Left hindlimb (tissue), 1 donor: ENCODE results near the gene SLC12A3.

Experiments used
- DNase-seq: peaks from one replicate; pipeline ENCODE4 v3.0.0-alpha.2; 2018

The SLC12A3 gene

DNA sequence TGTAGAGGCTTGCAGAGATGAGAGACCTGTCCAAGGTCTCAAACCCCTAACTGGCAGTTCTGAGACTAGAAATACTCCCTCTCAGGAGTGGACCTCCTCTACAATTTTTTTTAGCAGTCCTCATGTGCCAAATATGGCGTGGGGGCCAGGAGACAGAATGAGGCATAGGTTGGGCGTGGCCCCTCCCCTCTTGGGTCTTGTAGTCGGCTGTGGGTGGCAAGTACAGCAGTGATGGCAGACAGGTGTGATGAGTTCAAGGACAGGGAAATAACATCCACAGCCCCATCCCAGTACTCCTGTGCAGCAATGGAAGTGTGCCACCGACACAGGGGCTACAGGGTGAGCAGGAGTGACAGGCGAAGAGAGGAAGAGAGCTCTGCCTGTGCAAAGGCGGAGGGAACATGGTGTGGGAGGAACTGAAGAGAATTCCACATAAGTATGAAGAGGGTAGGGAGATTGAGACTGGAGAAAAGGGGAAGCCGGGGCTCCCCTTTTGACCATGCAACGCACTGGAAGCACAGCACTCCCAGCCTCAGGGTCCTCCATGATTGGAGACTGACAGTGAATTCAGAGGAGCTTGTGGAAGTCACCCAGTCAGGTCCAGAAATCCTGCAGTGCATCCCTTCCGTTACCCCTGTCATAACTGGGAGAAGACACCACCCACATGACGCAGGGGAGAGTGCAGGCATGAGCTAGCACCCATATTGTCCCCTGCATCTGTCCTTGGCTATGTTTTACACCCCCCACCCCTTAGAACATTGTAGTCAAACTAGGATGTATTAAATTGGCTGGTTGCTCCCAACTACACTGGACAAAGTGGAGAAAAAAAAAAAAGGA, 82.0 kb downstream of the SLC12A3 start:
- no peak for DNase-seq

DNA sequence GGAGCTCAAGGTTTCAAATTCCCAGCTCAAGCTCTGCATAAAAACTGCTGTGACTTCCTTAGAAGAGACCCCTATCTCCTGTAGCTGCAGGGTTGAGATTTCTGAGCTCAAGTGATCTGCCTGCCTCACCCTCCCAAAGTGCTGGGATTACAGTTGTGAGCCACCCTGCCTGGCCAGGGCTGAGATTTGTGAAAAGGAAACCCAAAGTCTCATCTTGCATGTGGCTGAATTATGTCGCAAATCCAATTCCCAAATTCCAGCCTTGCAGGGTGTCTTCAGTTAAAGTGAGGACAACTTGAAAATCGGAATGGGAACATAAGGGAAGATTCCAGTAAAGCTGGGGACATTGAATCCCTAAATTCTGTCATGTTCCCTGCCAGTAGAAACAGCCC, 82.6 kb downstream of the SLC12A3 start:
- no peak for DNase-seq

GRCh38 chr16:56948234-56948633, 83.2 kb downstream of the SLC12A3 start:
- no peak for DNase-seq

- no peak for DNase-seq
Observed at GRCh38 chr16:56950051-56950450, 85.0 kb downstream of the SLC12A3 start.

- no peak for DNase-seq
Observed at GRCh38 chr16:56950455-56950854, 85.4 kb downstream of the SLC12A3 start.

DNA sequence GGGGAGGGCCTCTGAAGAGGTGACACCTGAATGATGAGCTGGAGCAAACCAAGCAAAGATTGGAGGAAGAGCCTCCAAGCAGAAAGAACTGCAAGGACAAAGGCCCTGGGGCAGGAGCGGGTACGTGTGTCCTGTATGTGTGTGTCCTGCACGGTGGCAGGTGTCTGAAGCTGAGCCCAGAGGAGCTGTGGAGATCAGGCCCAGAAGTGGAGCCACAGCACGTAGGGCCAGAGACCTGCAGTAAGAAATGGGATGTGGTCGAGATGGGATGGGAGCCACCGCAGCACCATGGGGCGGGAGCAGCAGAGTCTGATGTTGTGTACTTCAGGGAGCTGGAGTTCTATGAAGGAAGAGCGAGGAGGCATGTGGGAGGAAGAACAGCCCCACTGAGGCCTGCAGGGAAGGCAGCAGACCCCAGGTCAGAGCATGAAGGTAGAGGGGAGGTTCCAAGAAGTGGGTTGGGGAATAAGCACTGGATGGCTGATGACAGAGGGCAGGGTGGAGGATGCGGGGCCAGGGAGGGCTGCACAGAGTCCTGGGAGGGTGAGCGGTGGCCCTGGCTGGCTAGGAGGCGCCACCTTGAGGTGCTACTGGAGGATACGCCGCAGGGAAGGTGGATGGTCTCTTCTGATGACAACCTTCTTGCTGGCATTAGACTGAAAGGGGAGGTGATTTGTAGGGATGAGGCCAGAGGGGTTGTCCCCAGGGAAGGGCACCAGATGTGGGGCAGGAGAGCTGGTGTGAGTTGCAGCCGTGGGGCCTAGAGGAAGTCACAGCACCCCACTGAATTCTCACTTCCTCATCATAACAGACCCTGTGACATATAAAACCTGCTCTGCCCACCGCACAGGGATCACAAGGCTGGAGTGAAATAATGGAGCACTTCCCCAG, 86.1 kb downstream of the SLC12A3 start:
- DNase-seq = peak; percentile 54

DNA sequence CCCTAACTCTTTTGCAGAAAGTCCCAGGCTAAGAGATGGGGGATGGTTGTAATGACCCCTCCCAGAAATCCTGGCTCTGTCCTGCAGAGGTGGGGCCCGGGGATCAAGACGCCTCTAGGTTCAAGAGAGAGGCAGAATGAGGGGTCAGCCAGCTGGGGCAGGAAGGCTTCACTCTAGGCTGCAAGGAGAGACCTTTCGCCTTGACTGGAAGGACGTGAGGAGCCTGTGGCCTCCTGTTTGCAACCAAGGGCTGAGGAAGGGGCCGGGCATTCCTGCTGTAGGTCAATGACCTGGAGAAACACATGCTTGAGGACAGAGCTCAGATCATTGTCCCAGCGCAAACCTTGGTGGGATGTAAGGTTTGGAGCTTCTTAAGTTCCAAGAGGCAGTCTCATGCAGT, 88.0 kb downstream of the SLC12A3 start:
- no peak for DNase-seq

DNA sequence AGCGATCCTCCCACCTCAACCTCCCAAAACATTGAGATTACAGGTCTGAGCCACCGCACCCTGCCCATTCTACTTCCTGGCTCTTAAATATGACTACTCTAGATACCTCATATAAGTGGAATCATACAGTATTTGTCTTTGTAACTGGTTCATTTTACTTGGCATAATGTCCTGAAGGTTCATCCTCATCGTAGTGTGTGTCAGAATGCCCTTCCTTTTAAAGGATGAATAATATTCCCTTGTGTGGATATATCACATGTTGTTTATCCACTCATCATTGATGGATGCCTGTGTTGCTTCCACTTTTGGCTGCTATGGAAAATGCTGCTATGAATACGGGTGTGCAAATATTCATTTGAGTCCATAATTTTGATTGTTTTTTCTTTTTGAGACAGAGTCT, 91.1 kb downstream of the SLC12A3 start:
- DNase-seq = no peak

DNA sequence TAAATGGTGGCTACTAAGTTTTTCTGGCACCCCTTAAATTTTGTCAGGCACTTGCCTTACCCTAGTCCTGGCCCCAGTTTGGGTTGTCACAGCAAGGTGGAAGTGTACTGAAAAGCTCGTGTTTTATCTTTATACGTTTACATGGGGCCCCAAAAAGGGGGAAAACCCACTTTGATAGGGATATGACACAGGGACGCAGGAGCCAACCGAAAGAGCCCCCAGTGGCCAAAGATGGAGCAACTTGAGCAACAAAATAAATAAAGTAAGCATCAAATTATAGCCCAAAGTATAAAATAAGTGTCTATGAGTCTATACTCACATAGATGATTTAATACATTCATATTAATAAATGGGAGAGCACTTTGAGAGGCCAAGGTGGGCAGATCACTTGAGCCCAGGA, 91.7 kb downstream of the SLC12A3 start:
- no peak for DNase-seq

GRCh38 chr16:56960681-56961281, 95.8 kb downstream of the SLC12A3 start:
- no peak for DNase-seq

- DNase-seq = no peak
Observed at GRCh38 chr16:56961386-56961785, 96.4 kb downstream of the SLC12A3 start.

DNA sequence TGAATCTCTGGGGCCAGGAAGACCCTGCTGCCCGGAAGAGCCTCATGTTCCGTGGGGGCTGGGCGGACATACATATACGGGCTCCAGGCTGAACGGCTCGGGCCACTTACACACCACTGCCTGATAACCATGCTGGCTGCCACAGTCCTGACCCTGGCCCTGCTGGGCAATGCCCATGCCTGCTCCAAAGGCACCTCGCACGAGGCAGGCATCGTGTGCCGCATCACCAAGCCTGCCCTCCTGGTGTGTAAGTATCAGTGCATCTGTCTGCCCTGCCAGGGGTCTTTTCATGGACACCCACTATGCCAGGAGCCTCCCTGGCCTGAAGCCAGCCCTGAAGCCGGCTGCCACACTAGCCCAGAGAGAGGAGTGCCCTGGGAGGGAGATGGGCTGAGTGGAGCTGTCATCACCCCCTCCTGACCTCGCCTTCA, 96.9 kb downstream of the SLC12A3 start, which contains the start of gene CETP:
Gene CETP, plus strand, starts transcription at position 100 of the 431 bp plus-strand sequence. Its CDS starts 30 bp downstream, at position 130.
- no peak for DNase-seq

- DNase-seq = peak; percentile 70
Observed at GRCh38 chr16:56964243-56965148, 99.5 kb downstream of the SLC12A3 start.
